Activated CD4-positive, alpha-beta T cell treated with anti-CD3 and anti-CD28 coated beads, Interleukin-2, amount 50 U/mL, for 1 hour (primary cell): ENCODE data around the gene FTCD.

Experiments used
- DNase-seq: peaks from one replicate; pipeline ENCODE4 v3.0.0-alpha.2; 2020

FTCD gene

DNA sequence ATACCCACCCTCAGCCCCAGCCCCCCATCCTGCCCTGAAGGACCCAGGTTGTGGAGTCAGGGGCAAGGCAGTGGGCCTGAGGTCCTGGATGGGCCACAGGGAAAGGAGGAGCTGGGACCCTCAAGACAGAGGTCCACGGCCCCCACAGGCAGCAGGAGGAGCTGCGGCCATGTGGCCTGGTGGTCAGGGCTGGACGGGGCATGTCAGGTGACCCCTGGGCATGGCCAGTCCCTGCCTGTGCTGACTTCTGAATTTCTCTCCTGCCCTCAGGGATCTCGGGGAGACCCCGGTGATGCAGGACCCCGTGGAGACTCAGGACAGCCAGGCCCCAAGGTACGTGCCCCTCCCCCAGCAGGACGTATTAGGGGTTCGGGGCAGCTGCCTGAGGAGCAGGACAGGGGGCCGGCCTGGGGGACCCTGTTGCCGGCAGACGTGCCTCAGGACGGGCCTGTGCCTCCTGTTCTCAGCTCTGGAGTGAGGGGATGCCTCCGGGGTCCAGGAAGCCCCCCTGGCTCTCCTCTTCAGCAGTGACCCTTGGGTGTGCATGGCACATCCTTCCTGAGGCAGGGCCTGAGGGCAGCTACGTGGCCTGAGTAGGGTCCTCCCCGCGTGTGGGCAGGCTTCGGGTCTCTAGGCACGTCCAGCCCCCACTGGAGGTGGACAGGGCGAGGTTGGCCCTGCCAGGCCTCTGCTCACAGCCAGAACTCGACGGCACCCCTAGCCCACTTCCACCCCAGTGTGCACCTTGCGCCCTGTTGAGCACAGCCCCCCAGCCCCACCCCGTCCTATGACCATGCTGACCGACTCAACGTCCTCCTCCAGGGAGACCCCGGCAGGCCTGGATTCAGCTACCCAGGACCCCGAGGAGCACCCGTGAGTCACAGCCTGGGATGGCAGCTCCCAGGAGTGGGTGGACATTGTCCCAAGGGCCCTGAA lies 33.8 kb downstream of the FTCD start:
- DNase-seq = no peak

DNA sequence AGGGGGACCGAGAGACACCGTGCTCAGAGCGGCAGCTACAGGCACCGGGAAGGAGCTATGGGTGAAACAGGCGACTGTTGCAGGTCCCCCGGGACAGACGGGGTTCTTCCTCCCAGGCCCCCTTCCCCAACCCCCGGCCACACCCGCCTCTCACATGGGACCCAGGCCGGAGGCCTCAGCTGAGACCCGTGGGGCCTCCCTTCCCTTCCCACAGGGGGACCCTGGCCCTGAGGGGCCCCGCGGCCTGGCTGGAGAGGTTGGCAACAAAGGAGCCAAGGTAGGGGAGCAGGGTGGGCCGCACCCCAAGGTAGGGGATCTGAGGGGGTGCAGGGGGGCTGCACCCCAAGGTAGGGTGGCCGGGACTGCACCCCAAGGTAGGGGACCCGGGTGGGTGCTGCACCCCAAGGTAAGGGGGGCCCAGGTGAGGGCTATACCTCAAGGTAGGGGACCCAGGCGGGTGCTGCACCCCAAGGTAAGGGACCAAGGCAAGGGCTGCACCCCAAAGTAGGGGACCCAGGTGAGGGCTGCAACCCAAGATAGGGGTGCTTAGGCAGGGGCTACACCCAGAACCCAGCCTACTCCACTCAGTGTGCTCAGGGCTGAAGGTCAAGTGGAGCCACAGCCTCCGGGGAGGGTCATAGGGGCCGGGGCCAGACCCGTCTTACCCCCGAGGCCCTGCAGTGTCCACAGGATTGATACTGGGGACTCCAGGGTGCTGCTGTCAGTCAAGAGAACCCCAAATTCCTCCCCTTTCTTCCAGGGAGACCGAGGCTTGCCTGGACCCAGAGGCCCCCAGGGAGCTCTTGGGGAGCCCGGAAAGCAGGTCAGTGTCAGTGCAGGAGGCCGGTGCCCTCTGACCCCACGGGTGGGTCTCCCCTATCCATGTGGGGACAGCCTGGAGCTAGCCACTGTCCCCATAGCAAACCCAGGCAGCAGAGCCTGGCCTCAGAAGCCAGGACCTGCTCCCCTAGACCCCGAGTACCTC lies 34.8 kb downstream of the FTCD start:
- DNase-seq = no peak

DNA sequence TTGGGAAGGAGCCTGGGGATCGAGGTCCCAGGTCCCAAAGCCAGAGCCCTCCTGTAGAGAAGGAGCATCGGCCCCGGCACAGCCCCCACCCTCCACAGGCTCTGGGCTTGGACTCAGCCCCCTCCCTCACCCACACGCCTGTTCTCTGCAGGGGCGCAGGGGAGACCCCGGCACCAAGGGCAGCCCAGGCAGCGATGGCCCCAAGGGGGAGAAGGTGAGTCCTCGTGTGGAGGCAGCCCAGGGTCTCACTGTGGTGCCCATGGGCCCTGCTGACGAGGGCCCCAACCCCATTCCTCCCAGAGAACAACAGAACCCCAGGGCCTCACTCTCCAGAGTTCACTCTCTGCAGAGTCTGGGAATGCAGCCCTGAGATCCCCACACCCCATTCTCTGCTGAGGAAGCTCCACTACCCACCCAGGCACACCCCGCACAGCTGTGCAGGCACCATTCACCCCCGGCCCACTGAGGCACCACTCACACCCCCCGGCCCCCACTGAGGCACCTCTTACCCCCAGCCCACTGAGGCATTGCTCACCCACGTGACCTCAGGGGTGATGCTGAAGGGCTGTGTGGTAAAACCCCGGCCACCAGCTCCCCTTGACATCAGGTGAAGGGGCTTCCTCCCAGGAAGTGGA lies 35.6 kb downstream of the FTCD start:
- DNase-seq = no peak

DNA sequence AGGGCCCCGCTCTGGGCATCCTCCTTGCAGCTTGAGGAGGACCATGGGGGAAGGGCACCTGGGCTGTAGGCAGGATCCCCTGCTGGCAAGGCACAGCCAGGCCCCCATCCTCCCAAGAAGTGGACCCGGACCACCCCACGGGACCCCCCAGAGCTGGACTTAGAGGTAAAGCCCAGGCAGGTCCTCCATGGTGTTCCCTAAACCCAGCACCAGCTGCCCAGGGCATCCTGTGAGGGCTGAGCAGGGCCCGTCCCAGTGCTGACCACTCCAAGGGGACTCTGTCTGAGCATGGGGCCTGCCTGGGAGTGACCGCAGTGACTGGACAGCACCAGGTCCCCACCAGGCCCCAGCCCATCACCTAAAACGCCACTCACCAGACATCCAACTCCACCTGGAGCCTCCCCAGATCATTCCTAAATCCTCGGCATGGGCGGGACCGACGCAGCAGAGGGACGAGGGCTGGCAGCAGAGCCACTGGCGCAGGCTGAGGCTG lies 36.2 kb downstream of the FTCD start:
- no peak for DNase-seq

- no peak for DNase-seq
Measured at GRCh38 chr21:46118316-46119143, 36.8 kb downstream of the FTCD start.

GRCh38 chr21:46117586-46118315 lies 37.6 kb downstream of the FTCD start:
- DNase-seq = no peak

- no peak for DNase-seq
Measured at GRCh38 chr21:46116776-46117585, 38.4 kb downstream of the FTCD start.

DNA sequence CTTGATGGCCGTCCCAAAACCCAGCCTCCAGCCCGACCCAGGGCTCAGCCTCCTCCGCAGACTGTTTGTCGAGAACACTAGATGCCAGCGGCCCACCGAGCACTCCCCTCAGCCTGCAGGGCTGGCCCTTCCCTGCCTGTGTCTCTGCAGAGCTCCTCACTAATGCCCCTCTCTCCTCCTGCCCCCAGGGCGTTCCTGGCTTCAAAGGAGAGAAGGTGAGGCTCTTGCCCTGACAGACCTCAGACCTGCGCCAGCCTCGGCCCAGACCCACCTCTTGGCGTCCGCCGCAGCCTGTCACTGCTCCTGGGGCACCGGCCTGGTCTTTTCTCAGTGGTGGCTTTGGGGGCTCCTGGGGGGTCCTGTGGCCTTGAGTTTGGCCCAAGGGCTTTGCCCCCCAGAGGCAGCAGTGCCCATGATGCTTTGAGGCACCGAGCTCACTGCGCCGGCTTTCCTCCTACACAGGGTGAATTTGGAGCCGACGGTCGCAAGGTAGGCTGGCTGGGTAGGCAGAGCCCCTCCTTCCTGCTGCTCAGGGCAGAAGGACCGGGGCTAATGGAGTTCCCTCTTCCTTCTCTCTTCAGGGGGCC lies 39.1 kb downstream of the FTCD start:
- no peak for DNase-seq

DNA sequence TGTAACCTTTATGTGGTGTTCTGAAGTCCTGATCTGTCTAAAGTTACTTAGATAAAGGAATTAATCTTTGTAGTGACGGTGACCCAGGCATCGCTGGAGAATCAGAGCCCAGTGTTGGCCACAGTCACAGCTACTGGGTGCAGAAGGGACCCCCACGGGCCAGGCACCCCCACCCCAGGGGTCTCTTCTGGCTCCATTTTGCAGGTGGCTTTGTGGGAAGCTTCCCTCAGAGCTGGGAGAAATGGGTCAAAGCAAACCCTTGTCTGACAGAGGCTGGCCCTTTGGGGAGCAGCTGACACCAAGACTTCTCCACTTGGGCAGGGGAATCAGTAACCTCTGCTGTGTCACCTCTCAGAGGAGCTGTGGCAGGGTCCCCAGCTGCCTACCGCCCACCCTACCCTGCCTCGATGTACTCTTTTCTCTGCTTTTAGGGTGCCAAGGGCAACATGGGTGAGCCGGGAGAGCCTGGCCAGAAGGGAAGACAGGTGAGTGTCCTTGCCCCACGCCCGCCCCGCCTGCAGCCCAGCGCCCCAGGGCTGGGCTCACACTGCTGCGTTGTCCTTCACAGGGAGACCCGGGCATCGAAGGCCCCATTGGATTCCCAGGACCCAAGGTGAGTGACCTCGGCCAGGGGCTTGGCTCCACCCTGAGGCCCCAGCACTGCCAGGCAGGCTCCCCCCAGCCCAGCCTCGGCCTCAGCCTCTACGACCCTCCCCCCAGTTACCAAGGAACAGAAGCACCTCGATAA lies 39.8 kb downstream of the FTCD start:
- no peak for DNase-seq

- no peak for DNase-seq
Measured at GRCh38 chr21:46114963-46115362, 40.4 kb downstream of the FTCD start.

DNA sequence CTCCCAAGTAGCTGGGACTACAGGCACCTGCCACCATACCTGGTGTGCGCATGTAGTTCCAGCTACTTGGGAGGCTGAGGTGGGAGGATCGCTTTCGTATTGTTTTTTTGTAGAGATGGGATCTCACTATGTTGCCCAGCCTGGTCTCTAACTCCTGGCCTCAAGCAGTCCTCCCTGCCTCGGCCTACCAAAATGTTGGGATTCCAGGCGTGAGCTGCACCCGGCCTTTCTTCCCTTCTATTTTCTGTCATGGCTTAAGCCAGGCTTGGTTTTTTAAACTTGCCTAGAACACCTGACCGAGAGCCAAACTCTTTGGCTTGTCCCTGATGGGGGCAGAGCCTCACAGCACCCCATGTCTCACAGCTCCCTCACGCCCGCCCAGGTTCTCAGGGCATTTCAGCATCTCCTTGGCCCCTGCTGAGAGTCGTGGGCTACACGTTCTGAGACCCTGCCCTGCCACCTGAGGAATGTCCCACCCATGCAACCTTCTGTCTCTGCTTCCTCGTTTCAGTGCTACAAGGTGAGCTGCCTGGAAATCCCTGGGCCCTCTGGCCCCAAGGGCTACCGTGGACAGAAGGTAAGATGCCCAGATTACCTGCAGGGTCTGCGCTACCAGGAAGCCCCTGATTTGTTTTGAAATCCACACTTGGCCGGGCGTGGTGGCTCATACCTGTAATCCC lies 41.7 kb downstream of the FTCD start:
- DNase-seq = no peak

- no peak for DNase-seq
Measured at GRCh38 chr21:46112725-46113215, 42.6 kb downstream of the FTCD start.

DNA sequence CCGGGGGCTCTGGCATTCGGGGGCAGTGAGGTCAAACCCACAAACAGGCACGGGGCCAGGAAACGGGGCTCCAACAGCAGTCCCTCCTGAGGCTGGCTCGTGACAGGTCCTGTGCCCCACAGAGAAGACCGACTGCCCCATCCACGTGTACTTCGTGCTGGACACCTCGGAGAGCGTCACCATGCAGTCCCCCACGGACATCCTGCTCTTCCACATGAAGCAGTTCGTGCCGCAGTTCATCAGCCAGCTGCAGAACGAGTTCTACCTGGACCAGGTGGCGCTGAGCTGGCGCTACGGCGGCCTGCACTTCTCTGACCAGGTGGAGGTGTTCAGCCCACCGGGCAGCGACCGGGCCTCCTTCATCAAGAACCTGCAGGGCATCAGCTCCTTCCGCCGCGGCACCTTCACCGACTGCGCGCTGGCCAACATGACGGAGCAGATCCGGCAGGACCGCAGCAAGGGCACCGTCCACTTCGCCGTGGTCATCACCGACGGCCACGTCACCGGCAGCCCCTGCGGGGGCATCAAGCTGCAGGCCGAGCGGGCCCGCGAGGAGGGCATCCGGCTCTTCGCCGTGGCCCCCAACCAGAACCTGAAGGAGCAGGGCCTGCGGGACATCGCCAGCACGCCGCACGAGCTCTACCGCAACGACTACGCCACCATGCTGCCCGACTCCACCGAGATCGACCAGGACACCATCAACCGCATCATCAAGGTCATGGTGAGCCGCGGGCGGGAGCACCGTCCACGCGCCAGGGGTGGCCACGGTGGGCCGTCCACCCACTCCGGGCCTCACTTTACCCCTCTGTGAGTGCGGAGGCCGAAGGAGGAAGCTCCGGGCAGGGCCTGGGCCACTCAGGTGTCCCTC lies 43.3 kb downstream of the FTCD start:
- no peak for DNase-seq

GRCh38 chr21:46111193-46111571 lies 44.2 kb downstream of the FTCD start:
- no peak for DNase-seq

DNA sequence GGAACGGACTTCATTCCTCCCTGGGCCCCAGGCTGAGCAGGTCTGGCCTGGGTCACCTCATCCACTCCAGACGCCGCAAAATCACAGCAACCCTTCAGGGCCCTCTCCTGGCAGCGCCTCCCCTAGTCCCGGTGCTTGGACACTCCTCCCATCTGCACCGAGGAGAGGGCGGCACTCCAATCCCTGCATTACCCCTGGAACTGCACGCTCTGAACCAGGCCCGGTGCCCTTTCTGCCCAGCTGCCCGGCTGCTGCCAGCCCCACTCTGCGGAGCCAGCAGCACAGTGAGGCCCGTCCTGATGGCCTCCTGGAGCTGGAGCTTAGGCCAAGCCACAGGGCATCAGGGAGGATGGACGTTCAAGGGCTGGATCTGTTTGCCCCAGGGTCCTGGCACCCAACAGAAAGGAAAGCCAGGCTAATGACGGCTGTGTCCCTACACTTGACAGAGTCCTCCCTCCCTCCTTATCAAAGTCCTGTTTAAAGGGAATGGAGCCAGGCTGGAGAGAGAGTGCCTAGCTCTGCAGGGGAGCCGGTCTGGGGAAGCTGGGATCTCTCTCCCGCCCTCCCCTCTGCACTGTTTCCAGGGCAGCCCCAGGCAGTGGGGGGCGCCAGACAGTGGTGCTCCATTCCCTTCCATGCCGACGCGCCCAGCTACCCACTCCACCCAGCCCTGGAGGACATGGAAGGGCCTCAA lies 44.7 kb downstream of the FTCD start:
- no peak for DNase-seq

- no peak for DNase-seq
Measured at GRCh38 chr21:46109313-46110221, 45.8 kb downstream of the FTCD start.
